Caco-2 (cell line): ENCODE results near the gene NOL9. TPM values are rescaled to one million over a fixed set of nuclear protein-coding genes. Genes with fewer than 3 reads are reported as not detected.

Experiments used
- BruUV-seq: library from RNA; stranded (reverse); fragments of 400-500 nt; replicated peaks from 2 replicates; lab custom pipeline; 2021; lab: Mats Ljungman, UMichigan
- CTCF ChIA-PET: fragments of 300-600 bp; sonication (Branson Sonifier 250); formaldehyde crosslinking; loops from one replicate; lab custom pipeline; 2022; ENCODE audit warnings: antibody characterized with exemption; lab: Charles Lee
- POLR2A ChIA-PET: fragments of 300-600 bp; sonication (Branson Sonifier 250); formaldehyde crosslinking; loops from one replicate; lab custom pipeline; 2022; ENCODE audit warnings: antibody characterized with exemption; lab: Charles Lee
- DNase-seq, 2 experiments: peaks; one replicate each; pipeline versions ENCODE4 v3.0.0 to v3.0.0-alpha.2; 2020 to 2022
- H3K27me3 ChIP-seq: replicated peaks from 2 replicates; pipeline ENCODE4 v1.6.0; 2011; ENCODE audit warnings: low read length; ENCODE audit not compliant: control insufficient read depth, insufficient read depth
- H3K36me3 ChIP-seq: 2 replicates; pipeline ENCODE4 v1.5.1; 2011; ENCODE audit warnings: low read length; ENCODE audit not compliant: control insufficient read depth, insufficient read depth
- H3K4me1 ChIP-seq: fragments of 250-450 bp; sonication (Bioruptor Pico); 2 replicates; pipeline ENCODE4 v1.5.1; 2020; ENCODE audit warnings: mild to moderate bottlenecking
- H3K4me3 ChIP-seq: 2 replicates; pipeline ENCODE4 v1.5.1; 2011; ENCODE audit warnings: low read depth, mild to moderate bottlenecking, control low read depth, low read length
- H3K9me3 ChIP-seq: fragments of 250-450 bp; sonication (Bioruptor Pico); 2 replicates; pipeline ENCODE4 v1.5.1; 2020; ENCODE audit warnings: mild to moderate bottlenecking, moderate library complexity
- H3K27ac Mint-ChIP-seq: one replicate; pipeline ENCODE4 v1.8.0; 2022; ENCODE audit warnings: mixed read lengths; ENCODE audit not compliant: unreplicated experiment
- H3K27me3 Mint-ChIP-seq: one replicate; pipeline ENCODE4 v1.8.0; 2022; ENCODE audit warnings: mixed read lengths; ENCODE audit not compliant: insufficient read depth, unreplicated experiment
- H3K36me3 Mint-ChIP-seq: one replicate; pipeline ENCODE4 v1.8.0; 2022; ENCODE audit warnings: mild to moderate bottlenecking, mixed read lengths; ENCODE audit not compliant: insufficient read depth, unreplicated experiment
- H3K4me1 Mint-ChIP-seq: one replicate; pipeline ENCODE4 v1.8.0; 2022; ENCODE audit warnings: low read depth, mixed read lengths; ENCODE audit not compliant: unreplicated experiment
- H3K4me3 Mint-ChIP-seq: one replicate; pipeline ENCODE4 v1.8.0; 2022; ENCODE audit warnings: mild to moderate bottlenecking, moderate library complexity, mixed read lengths; ENCODE audit not compliant: unreplicated experiment
- H3K9me3 Mint-ChIP-seq: one replicate; pipeline ENCODE4 v1.8.0; 2022; ENCODE audit warnings: mixed read lengths; ENCODE audit not compliant: unreplicated experiment
- CTCF ChIP-seq, 2 experiments: fragments of 200-600 bp in 1 of 2; IDR thresholded peaks; 1 replicate in 1 of 2; 2 replicates in 1 of 2; pipeline versions ENCODE4 v1.5.1 to v1.8.0; 2011 to 2022; ENCODE audit warnings: antibody characterized with exemption in 1 of 2, control low read depth in 1 of 2, inconsistent platforms in 1 of 2, low read depth in 1 of 2, low read length in 1 of 2, mild to moderate bottlenecking in 1 of 2, moderate library complexity in 1 of 2; ENCODE audit not compliant: insufficient read depth in 1 of 2, severe bottlenecking in 1 of 2, unreplicated experiment in 1 of 2
- intact Hi-C: fragments of 100-400 bp; cut with micrococcal nuclease; formaldehyde crosslinking; loops from one replicate; pipeline ENCODE4 v1.10.0; 2022; ENCODE audit not compliant: unreplicated experiment
- total RNA-seq: library from RNA; stranded (reverse); gene quantifications from 2 replicates; pipeline ENCODE4 v1.2.3, GENCODE V29; 2022

The NOL9 gene
- total RNA-seq, 1 experiment from 2014 or later = 33.6 TPM

- no peaks in the 10 kb centered on the region for H3K27me3 Mint-ChIP-seq
- Histone ChIP-seq H3K9me3 (no peaks in the 10 kb centered on the region), H3K4me1 (peaks cover 6% of the 10 kb centered on the region; the same call in 1 of the 2 replicates), H3K27me3 (no peaks in the 10 kb centered on the region), H3K4me3 (peak overlapping the region; percentile 75), H3K36me3 (no peaks in the 10 kb centered on the region)
- no peaks in the 10 kb centered on the region for H3K36me3 Mint-ChIP-seq
- peak overlapping the region; percentile 64 for H3K4me3 Mint-ChIP-seq
- H3K4me1 Mint-ChIP-seq = no peaks in the 10 kb centered on the region
- no peak overlapping the region for H3K27ac Mint-ChIP-seq
- H3K9me3 Mint-ChIP-seq = no peaks in the 10 kb centered on the region
- no TSS peak for BruUV-seq
- ChIA-PET POLR2A (interaction anchor here (1.0 kb wide), 1 partner anchor 82 kb away, joined by 3 read pairs; the partner anchor contains the start of gene ZBTB48), CTCF (no interaction called here)
- TF ChIP-seq CTCF (IDR thresholded peaks at IDR 0.05; ENCODE audit: insufficient read depth in 1 of 2, low read depth in 1 of 2, low read length in 1 of 2, severe bottlenecking in 1 of 2, unreplicated experiment in 1 of 2) = no peak
- DNase-seq = peak; percentile 56 to 61
- intact Hi-C loops = loop anchor here (10.0 kb wide), 1 partner anchor 107 kb away; the partner anchor contains the start of gene KLHL21
Measured at GRCh38 chr1:6497215-6497866, 57.0 kb downstream of the NOL9 start.

- H3K4me1 Mint-ChIP-seq = peaks cover under 1% of the 10 kb centered on the region
- Histone ChIP-seq H3K4me3 (peak overlapping the region; percentile 42), H3K36me3 (no peaks in the 10 kb centered on the region), H3K27me3 (no peaks in the 10 kb centered on the region), H3K9me3 (no peaks in the 10 kb centered on the region), H3K4me1 (peaks cover 6% of the 10 kb centered on the region; the same call in 1 of the 2 replicates)
- H3K9me3 Mint-ChIP-seq = no peaks in the 10 kb centered on the region
- intact Hi-C loops = loop anchor here (10.0 kb wide), 1 partner anchor 108 kb away; the partner anchor contains the start of gene KLHL21
- no peaks in the 10 kb centered on the region for H3K36me3 Mint-ChIP-seq
- no TSS peak for BruUV-seq
- DNase-seq = no peak
- no peak overlapping the region for H3K27ac Mint-ChIP-seq
- CTCF ChIA-PET = no interaction called here
- H3K4me3 Mint-ChIP-seq = peak overlapping the region; percentile 53
- POLR2A ChIA-PET = no interaction called here
- no peak for TF ChIP-seq CTCF (IDR thresholded peaks at IDR 0.05; ENCODE audit: insufficient read depth in 1 of 2, low read depth in 1 of 2, low read length in 1 of 2, severe bottlenecking in 1 of 2, unreplicated experiment in 1 of 2)
- no peaks in the 10 kb centered on the region for H3K27me3 Mint-ChIP-seq
Measured at GRCh38 chr1:6496890-6497214, 57.5 kb downstream of the NOL9 start.

- Mint-ChIP-seq H3K27me3 (no peaks in the 10 kb centered on the region), H3K27ac (no peak overlapping the region), H3K4me1 (peaks cover 6% of the 10 kb centered on the region), H3K9me3 (no peaks in the 10 kb centered on the region), H3K36me3 (no peaks in the 10 kb centered on the region), H3K4me3 (peak overlapping the region; percentile 53)
- TF ChIP-seq CTCF (IDR thresholded peaks at IDR 0.05; ENCODE audit: insufficient read depth in 1 of 2, low read depth in 1 of 2, low read length in 1 of 2, severe bottlenecking in 1 of 2, unreplicated experiment in 1 of 2) = no peak
- no TSS peak for BruUV-seq
- Histone ChIP-seq H3K27me3 (no peaks in the 10 kb centered on the region), H3K9me3 (no peaks in the 10 kb centered on the region), H3K4me3 (no peak overlapping the region), H3K4me1 (peaks cover 10% of the 10 kb centered on the region), H3K36me3 (no peaks in the 10 kb centered on the region)
- no peak for DNase-seq
- ChIA-PET CTCF (no interaction called here), POLR2A (no interaction called here)
- intact Hi-C loops = loop anchor here (10.0 kb wide), 1 partner anchor 108 kb away; the partner anchor contains the start of gene KLHL21
Measured at GRCh38 chr1:6496365-6496721, 58.0 kb downstream of the NOL9 start.
